Measurements from ENCODE around the gene GARNL3. TPM values are rescaled to one million over a fixed set of nuclear protein-coding genes. Genes with fewer than 3 reads are reported as not detected.

The GARNL3 gene
- total RNA-seq, 1 donor from 2014 or later = 31.4 TPM

- intact Hi-C loops (cut with DNase I) = no loop called here
- Histone ChIP-seq H3K36me3 (no peaks in the 10 kb centered on the region), H3K4me1 (peaks cover 31% of the 10 kb centered on the region), H3K9me3 (no peaks in the 10 kb centered on the region), H3K4me3 (no peak overlapping the region), H3K27me3 (no peaks in the 10 kb centered on the region), H3K27ac (no peak overlapping the region)
- DNase-seq (ENCODE audit: extremely low spot score in 2 of 2) = no peak
- TF ChIP-seq, protein P1, sequence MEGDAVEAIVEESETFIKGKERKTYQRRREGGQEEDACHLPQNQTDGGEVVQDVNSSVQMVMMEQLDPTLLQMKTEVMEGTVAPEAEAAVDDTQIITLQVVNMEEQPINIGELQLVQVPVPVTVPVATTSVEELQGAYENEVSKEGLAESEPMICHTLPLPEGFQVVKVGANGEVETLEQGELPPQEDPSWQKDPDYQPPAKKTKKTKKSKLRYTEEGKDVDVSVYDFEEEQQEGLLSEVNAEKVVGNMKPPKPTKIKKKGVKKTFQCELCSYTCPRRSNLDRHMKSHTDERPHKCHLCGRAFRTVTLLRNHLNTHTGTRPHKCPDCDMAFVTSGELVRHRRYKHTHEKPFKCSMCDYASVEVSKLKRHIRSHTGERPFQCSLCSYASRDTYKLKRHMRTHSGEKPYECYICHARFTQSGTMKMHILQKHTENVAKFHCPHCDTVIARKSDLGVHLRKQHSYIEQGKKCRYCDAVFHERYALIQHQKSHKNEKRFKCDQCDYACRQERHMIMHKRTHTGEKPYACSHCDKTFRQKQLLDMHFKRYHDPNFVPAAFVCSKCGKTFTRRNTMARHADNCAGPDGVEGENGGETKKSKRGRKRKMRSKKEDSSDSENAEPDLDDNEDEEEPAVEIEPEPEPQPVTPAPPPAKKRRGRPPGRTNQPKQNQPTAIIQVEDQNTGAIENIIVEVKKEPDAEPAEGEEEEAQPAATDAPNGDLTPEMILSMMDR (IDR thresholded peaks at IDR 0.05) = no peak
- TF ChIP-seq POLR2A (IDR thresholded peaks at IDR 0.05) (no peak), POLR2AphosphoS5 (IDR thresholded peaks at IDR 0.05; ENCODE audit: insufficient read depth in 1 of 2, low read depth in 1 of 2) (no peak)
These were observed 26.7 kb downstream of the GARNL3 start for GRCh38 chr9:127291246-127291778.

DNA sequence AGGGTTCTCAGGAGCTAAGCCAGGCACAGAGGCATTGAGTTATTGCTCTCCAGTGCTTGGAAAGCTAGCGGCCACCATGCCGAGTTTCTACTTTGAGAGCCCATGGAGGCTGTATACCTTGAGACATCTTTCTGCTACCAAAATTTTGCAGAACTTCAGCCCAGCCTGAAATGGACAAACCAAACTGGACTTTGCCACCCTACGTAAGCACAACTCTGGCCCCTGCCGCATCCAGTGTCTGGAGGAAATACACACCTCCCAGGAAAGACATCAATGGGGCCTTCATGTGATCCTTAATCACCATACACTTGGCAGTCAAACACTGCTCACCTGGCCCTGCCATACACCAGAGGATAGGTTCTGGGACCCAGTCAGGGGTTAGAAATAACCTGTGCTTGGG is 27.8 kb downstream of the GARNL3 start:
- DNase-seq (ENCODE audit: extremely low spot score in 2 of 2) = no peak
- Histone ChIP-seq H3K27ac (peak overlapping the region; percentile 28), H3K4me3 (no peak overlapping the region), H3K27me3 (no peaks in the 10 kb centered on the region), H3K36me3 (no peaks in the 10 kb centered on the region), H3K9me3 (no peaks in the 10 kb centered on the region), H3K4me1 (peaks cover 31% of the 10 kb centered on the region)
- TF ChIP-seq, protein P1 (IDR thresholded peaks at IDR 0.05) = no peak
- TF ChIP-seq POLR2AphosphoS5 (IDR thresholded peaks at IDR 0.05; ENCODE audit: insufficient read depth in 1 of 2, low read depth in 1 of 2) (no peak), POLR2A (IDR thresholded peaks at IDR 0.05) (no peak)
- intact Hi-C loops (cut with DNase I) = no loop called here

GRCh38 chr9:127293328-127293727 is 28.8 kb downstream of the GARNL3 start:
- TF ChIP-seq POLR2AphosphoS5 (IDR thresholded peaks at IDR 0.05; ENCODE audit: insufficient read depth in 1 of 2, low read depth in 1 of 2) = peak in 1 of 2 donors; percentile 27
- TF ChIP-seq POLR2A (IDR thresholded peaks at IDR 0.05) = no peak
- TF ChIP-seq, protein P1 (IDR thresholded peaks at IDR 0.05) = no peak
- H3K27me3 ChIP-seq = no peaks in the 10 kb centered on the region

DNA sequence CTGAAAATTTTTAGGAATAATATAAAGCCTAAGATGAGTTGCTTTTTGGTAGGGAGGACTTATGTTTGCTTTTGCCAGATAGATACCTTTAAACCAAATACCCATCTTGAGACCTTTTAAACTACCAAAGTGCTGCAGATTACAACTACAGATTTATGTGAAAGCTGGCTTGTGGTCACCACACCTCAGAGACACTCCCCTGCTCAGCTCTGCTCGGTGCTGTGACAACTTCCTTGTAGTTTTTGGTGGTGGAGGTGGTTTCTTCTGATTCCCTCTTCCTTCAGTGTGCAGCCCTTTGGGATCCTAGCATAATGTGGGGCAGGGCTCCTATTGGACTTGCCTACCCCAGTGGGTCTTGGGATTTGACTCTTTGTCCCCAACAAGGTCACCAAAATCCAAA is 29.2 kb downstream of the GARNL3 start:
- intact Hi-C loops (cut with DNase I) = no loop called here
- H3K27me3 ChIP-seq = no peaks in the 10 kb centered on the region
- H3K27ac ChIP-seq = peak overlapping the region; percentile 5
- no peaks in the 10 kb centered on the region for H3K9me3 ChIP-seq
- no peaks in the 10 kb centered on the region for H3K36me3 ChIP-seq
- peaks cover 31% of the 10 kb centered on the region for H3K4me1 ChIP-seq
- no peak overlapping the region for H3K4me3 ChIP-seq
- no peak for DNase-seq (ENCODE audit: extremely low spot score in 2 of 2)
- TF ChIP-seq POLR2A (IDR thresholded peaks at IDR 0.05) (no peak), POLR2AphosphoS5 (IDR thresholded peaks at IDR 0.05; ENCODE audit: insufficient read depth in 1 of 2, low read depth in 1 of 2) (no peak)
- TF ChIP-seq, protein P1 (IDR thresholded peaks at IDR 0.05) = no peak

More at GRCh38 chr9:127293328-127293727, 28.8 kb downstream of the GARNL3 start:
- H3K27ac ChIP-seq = peak overlapping the region; percentile 28
- peaks cover 31% of the 10 kb centered on the region for H3K4me1 ChIP-seq
- intact Hi-C loops (cut with DNase I) = no loop called here
- no peaks in the 10 kb centered on the region for H3K36me3 ChIP-seq
- DNase-seq (ENCODE audit: extremely low spot score in 2 of 2) = no peak
- H3K4me3 ChIP-seq = no peak overlapping the region
- no peaks in the 10 kb centered on the region for H3K9me3 ChIP-seq

- no peak for DNase-seq (ENCODE audit: extremely low spot score in 2 of 2)
- intact Hi-C loops (cut with DNase I) = no loop called here
- no peak overlapping the region for H3K4me3 ChIP-seq
- H3K4me1 ChIP-seq = peaks cover 31% of the 10 kb centered on the region
- no peaks in the 10 kb centered on the region for H3K9me3 ChIP-seq
- H3K27ac ChIP-seq = peak overlapping the region; percentile 5
- no peaks in the 10 kb centered on the region for H3K27me3 ChIP-seq
- no peaks in the 10 kb centered on the region for H3K36me3 ChIP-seq
- TF ChIP-seq, protein P1 (IDR thresholded peaks at IDR 0.05) = no peak
- TF ChIP-seq POLR2AphosphoS5 (IDR thresholded peaks at IDR 0.05; ENCODE audit: insufficient read depth in 1 of 2, low read depth in 1 of 2) (no peak), POLR2A (IDR thresholded peaks at IDR 0.05) (no peak)
These were observed 30.4 kb downstream of the GARNL3 start for GRCh38 chr9:127295005-127295404.

Data from vagina (tissue), 2 donors.